Hepatocyte (in vitro differentiated cells): Measurements from ENCODE around the gene RESF1. TPM values are rescaled to one million over a fixed set of nuclear protein-coding genes. Genes with fewer than 3 reads are reported as not detected.

Experiments
- DNase-seq: peaks from one replicate; pipeline ENCODE4 v3.0.0-alpha.2; 2016; ENCODE audit warnings: low spot score
- H2AFZ ChIP-seq: fragments of 200-600 bp; sonication (generic); 2 replicates; pipeline ENCODE4 v1.6.0; 2016; ENCODE audit warnings: antibody characterized with exemption, mild to moderate bottlenecking
- H3K27ac ChIP-seq: fragments of 200-600 bp; sonication (generic); 2 replicates; pipeline ENCODE4 v1.5.1; 2016; ENCODE audit warnings: mild to moderate bottlenecking
- H3K27me3 ChIP-seq: fragments of 200-600 bp; sonication (generic); 2 replicates; pipeline ENCODE4 v1.6.1; 2016
- H3K36me3 ChIP-seq: fragments of 200-600 bp; sonication (generic); replicated peaks from 2 replicates; pipeline ENCODE4 v1.5.1; 2016; ENCODE audit warnings: low read depth; ENCODE audit not compliant: insufficient read depth
- H3K4me1 ChIP-seq: fragments of 200-600 bp; sonication (generic); 2 replicates; pipeline ENCODE4 v1.5.1; 2016; ENCODE audit warnings: mild to moderate bottlenecking, moderate library complexity; ENCODE audit not compliant: insufficient read depth
- H3K4me2 ChIP-seq: fragments of 200-600 bp; sonication (generic); 2 replicates; pipeline ENCODE4 v1.6.0; 2016
- H3K4me3 ChIP-seq: fragments of 200-600 bp; sonication (generic); 2 replicates; pipeline ENCODE4 v1.5.1; 2016; ENCODE audit warnings: mild to moderate bottlenecking
- H3K79me2 ChIP-seq: fragments of 200-600 bp; sonication (generic); 2 replicates; pipeline ENCODE4 v1.6.0; 2017; ENCODE audit warnings: mild to moderate bottlenecking
- H3K9me2 ChIP-seq: fragments of 200-600 bp; sonication (generic); replicated peaks from 2 replicates; pipeline ENCODE4 v1.6.0; 2017; ENCODE audit warnings: mild to moderate bottlenecking; ENCODE audit not compliant: insufficient read depth
- H3K9me3 ChIP-seq: fragments of 200-600 bp; sonication (generic); 2 replicates; pipeline ENCODE4 v1.5.1; 2016; ENCODE audit warnings: low read depth, mild to moderate bottlenecking
- H4K20me1 ChIP-seq: fragments of 200-600 bp; sonication (generic); 2 replicates; pipeline ENCODE4 v1.6.0; 2016; ENCODE audit warnings: mild to moderate bottlenecking; ENCODE audit not compliant: insufficient read depth, poor library complexity, severe bottlenecking
- EZH2 ChIP-seq: fragments of 200-600 bp; sonication (generic); IDR thresholded peaks from 2 replicates; pipeline ENCODE4 v1.6.1; 2016; ENCODE audit warnings: antibody characterized with exemption, mild to moderate bottlenecking, borderline replicate concordance
- EZH2phosphoT487 ChIP-seq: fragments of 200-600 bp; sonication (generic); IDR thresholded peaks from one replicate; pipeline ENCODE4 v1.6.1; 2018; ENCODE audit warnings: antibody characterized with exemption, mild to moderate bottlenecking, low read depth, moderate library complexity; ENCODE audit not compliant: unreplicated experiment, severe bottlenecking
- WGBS: methylation state at CpG from one replicate; pipeline ENCODE4 v1.1.6; 2016; ENCODE audit warnings: low lambda C conversion rate; ENCODE audit errors: missing lambda C conversion rate; 5-methylcytosine and 5-hydroxymethylcytosine counted together
- polyA plus RNA-seq: library from polyadenylated mRNA; unstranded; fragments of >200 nt; fragmentation: Nextera tagmentation; extraction: Ambion mirVana; gene quantifications from 2 replicates; pipeline ENCODE4 v1.2.1, GENCODE V29; 2016
- total RNA-seq: library from RNA; depleted of rRNA; stranded (reverse); fragments of >200 nt; gene quantifications from 2 replicates; pipeline ENCODE4 v1.2.3, GENCODE V29; 2014
- TF ChIP-seq, protein P1 (sequence below): fragments of 200-600 bp; sonication (generic); IDR thresholded peaks from 2 replicates; pipeline ENCODE4 v1.5.1; 2016; ENCODE audit warnings: antibody characterized with exemption, mild to moderate bottlenecking; ENCODE audit not compliant: poor library complexity

RESF1 gene
- total and polyA plus RNA-seq, 2 experiments from 2014 or later, result 28.8 to 63.8 TPM

- no peak for DNase-seq
- H3K79me2 ChIP-seq, result no peaks in the 10 kb centered on the region
- no peak overlapping the region for H2AFZ ChIP-seq
- H3K27me3 ChIP-seq, result no peaks in the 10 kb centered on the region
- no peaks in the 10 kb centered on the region for H4K20me1 ChIP-seq
- H3K36me3 ChIP-seq, result no peaks in the 10 kb centered on the region
- H3K27ac ChIP-seq, result no peak overlapping the region
- H3K4me1 ChIP-seq, result peaks cover 6% of the 10 kb centered on the region
- TF ChIP-seq, protein P1, sequence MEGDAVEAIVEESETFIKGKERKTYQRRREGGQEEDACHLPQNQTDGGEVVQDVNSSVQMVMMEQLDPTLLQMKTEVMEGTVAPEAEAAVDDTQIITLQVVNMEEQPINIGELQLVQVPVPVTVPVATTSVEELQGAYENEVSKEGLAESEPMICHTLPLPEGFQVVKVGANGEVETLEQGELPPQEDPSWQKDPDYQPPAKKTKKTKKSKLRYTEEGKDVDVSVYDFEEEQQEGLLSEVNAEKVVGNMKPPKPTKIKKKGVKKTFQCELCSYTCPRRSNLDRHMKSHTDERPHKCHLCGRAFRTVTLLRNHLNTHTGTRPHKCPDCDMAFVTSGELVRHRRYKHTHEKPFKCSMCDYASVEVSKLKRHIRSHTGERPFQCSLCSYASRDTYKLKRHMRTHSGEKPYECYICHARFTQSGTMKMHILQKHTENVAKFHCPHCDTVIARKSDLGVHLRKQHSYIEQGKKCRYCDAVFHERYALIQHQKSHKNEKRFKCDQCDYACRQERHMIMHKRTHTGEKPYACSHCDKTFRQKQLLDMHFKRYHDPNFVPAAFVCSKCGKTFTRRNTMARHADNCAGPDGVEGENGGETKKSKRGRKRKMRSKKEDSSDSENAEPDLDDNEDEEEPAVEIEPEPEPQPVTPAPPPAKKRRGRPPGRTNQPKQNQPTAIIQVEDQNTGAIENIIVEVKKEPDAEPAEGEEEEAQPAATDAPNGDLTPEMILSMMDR, result no peak
- TF ChIP-seq EZH2 (no peak), EZH2phosphoT487 (no peak)
- no peak overlapping the region for H3K4me2 ChIP-seq
- WGBS, result 86% methylated on average over 5 of the region's 5 CpGs
- no peak overlapping the region for H3K4me3 ChIP-seq
- H3K9me2 ChIP-seq, result no peaks in the 10 kb centered on the region
- no peaks in the 10 kb centered on the region for H3K9me3 ChIP-seq
These were observed 30.1 kb upstream of the RESF1 start for GRCh38 chr12:31929027-31929526.

GRCh38 chr12:31931796-31932715 lies 27.2 kb upstream of the RESF1 start:
- no peak overlapping the region for H3K4me2 ChIP-seq
- no peaks in the 10 kb centered on the region for H3K9me3 ChIP-seq
- TF ChIP-seq EZH2phosphoT487, result no peak
- no peak for TF ChIP-seq EZH2
- TF ChIP-seq, protein P1, result no peak
- H3K79me2 ChIP-seq, result no peaks in the 10 kb centered on the region
- no peaks in the 10 kb centered on the region for H3K9me2 ChIP-seq
- 79% methylated on average over 7 of the region's 7 CpGs for WGBS
- no peaks in the 10 kb centered on the region for H3K36me3 ChIP-seq
- H3K27me3 ChIP-seq, result no peaks in the 10 kb centered on the region
- H3K4me1 ChIP-seq, result peaks cover 6% of the 10 kb centered on the region
- no peak overlapping the region for H3K4me3 ChIP-seq
- H3K27ac ChIP-seq, result no peak overlapping the region
- DNase-seq, result no peak
- no peak overlapping the region for H2AFZ ChIP-seq
- H4K20me1 ChIP-seq, result no peaks in the 10 kb centered on the region

GRCh38 chr12:31944299-31944698 lies 14.9 kb upstream of the RESF1 start:
- no peaks in the 10 kb centered on the region for H3K36me3 ChIP-seq
- peaks cover 9% of the 10 kb centered on the region for H3K9me3 ChIP-seq
- H3K4me2 ChIP-seq, result no peak overlapping the region
- no peak overlapping the region for H3K4me3 ChIP-seq
- H3K9me2 ChIP-seq, result no peaks in the 10 kb centered on the region
- no peaks in the 10 kb centered on the region for H3K4me1 ChIP-seq
- 89% methylated on average over 4 of the region's 4 CpGs for WGBS
- no peak overlapping the region for H2AFZ ChIP-seq
- H4K20me1 ChIP-seq, result no peaks in the 10 kb centered on the region
- no peak for TF ChIP-seq EZH2phosphoT487
- TF ChIP-seq EZH2, result no peak
- TF ChIP-seq, protein P1, result no peak
- no peak for DNase-seq
- H3K79me2 ChIP-seq, result no peaks in the 10 kb centered on the region
- H3K27me3 ChIP-seq, result no peaks in the 10 kb centered on the region
- H3K27ac ChIP-seq, result no peak overlapping the region
